Cerebellar nuclear complex (tissue), 1 donor: ENCODE data around the gene NUFIP2.
"Not testable (repeated sequence)": the region's sequence is repeated elsewhere in the genome, so short reads cannot be mapped to it uniquely, and the experiment has no call there.

ENCODE experiments used
- DNase-seq, 2 experiments: peaks; one replicate each; lab custom pipeline; 2025; lab: John Stamatoyannopoulos, UW

Gene NUFIP2

DNA sequence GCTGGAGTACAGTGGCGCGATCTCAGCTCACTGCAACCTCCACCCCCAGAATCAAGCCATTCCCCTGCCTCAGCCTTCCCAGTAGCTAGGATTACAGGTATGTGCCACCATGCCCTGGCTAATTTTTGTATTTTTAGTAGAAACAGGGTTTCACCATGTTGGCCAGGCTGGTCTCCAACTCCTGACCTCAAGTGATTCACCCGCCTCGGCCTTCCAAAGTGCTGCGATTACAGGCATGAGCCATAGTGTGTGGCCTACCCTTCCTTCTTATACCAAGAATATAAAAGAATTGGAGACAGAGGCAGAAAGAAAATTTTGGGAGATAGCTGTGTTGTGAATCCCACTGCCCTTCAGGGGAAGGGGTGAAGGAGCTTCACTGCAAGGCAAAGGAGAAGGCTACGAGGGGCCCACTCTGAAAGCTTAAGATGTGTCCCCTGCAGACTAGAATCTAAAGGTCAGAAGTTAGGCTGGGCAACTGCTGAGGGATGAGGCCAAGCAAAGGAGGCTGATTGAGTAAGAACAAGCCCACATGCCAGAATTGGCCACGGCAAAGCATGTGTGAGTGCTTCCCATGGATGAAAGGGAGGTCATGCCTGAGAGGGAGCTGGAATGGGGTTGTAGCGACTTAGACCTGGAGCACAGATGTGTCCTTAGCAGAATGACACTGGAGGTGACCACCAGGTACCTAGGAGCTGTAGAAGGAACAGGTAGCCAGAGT, 55.7 kb downstream of the NUFIP2 start:
- no peak for DNase-seq

DNA sequence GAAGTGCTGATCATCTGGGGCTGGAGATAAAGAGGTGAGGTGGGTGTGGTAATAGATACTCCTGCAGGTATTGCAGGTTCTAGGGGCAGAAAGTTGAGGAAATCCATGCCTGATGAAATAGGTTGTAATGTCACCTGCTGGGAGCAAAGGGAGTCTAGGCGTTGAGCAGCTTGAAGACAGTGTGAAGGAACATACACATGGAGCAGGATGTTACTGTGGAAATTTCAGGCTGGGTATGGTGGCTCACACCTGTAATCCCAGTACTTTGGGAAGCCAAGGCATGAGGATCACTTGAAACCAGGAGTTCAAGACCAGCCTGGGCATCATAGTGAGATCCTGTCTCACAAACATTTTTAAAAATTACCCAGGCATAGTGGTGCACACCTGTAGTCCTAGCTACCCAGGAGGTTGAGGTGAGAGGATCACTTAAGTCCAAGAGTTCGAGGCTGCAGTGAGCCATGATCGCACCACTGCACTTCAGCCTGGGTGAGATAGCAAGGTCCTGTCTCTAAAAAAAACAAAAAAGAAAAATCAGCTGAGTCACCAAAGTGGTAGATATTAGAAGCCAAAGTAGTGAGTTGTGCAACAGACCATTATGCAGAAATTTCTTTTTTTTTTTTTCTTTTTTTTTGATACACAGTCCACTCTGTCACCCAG, 56.3 kb downstream of the NUFIP2 start:
- DNase-seq = no peak

DNA sequence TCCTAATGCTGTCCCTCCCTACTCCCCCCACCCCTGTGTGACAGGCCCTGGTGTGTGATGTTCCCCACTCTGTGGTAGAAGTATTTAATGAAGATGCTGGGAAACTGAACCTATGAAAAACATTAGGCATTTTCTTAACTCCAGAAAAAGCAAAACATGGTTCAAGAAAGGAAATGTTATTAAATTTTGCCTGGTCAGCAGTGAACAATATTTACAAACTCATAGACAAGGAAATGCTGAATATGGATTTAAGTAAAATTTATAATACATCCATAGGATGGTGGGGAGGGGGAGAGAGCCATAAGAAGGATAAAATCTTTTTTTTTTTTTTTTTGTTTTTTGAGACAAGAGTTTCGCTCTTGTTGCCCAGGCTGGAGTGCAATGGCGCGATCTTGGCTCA, 58.0 kb downstream of the NUFIP2 start:
- no peak for DNase-seq

DNA sequence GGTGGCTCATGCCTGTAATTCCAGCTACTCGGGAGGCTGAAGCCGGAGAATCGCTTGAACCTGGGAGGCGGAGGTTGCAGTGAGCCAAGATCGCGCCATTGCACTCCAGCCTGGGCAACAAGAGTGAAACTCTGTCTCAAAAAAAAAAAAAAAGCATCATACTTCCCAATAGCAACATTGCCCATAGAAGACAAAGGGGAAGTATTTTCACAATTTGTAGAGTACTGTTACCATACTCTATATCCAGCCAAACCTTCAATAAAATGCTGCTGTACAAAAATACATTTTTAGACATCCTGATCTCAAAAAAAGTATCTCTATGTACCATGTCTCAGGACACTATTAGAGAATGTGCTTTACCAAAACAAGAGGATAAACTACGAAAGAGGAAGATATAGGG, 59.0 kb downstream of the NUFIP2 start:
- not testable (repeated sequence) for DNase-seq

- DNase-seq = no peak
These were observed 60.6 kb downstream of the NUFIP2 start for GRCh38 chr17:29233301-29233700.

DNA sequence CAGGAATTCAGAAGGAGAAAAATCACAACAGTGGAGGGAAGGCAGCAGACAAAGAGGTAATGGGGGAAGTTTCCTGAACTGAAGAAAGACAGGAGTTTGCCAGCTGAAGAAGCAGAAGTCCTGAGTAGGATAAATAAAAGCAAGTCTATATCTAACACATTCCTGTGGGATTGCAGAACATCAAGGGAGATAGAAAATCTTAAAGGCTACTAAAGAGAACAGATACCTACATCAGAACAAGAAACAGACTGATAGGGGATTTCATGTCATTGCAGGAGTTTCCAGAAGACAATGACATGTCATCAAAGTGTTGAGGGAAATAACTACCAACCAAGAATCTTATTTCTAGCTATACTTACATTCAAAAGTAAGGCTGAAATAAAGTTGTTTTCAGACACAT, 68.6 kb downstream of the NUFIP2 start:
- no peak for DNase-seq

DNA sequence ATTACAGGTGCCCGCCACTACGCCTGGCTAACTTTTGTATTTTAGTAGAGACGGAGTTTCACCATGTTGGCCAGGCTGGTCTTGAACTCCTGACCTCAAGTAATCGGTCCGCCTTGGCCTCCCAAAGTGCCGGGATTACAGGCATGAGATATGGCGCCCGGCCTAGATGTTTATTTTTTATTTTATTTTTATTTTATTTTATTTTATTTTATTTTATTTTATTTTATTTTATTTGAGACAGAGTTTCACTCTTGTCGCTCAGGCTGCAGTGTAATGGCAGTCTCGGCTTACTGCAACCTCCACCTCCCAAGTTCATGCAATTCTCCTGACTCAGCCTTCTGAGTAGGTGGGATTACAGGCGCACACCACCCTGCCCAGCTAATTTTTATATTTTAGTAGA, 72.6 kb downstream of the NUFIP2 start:
- not testable (repeated sequence) for DNase-seq

DNA sequence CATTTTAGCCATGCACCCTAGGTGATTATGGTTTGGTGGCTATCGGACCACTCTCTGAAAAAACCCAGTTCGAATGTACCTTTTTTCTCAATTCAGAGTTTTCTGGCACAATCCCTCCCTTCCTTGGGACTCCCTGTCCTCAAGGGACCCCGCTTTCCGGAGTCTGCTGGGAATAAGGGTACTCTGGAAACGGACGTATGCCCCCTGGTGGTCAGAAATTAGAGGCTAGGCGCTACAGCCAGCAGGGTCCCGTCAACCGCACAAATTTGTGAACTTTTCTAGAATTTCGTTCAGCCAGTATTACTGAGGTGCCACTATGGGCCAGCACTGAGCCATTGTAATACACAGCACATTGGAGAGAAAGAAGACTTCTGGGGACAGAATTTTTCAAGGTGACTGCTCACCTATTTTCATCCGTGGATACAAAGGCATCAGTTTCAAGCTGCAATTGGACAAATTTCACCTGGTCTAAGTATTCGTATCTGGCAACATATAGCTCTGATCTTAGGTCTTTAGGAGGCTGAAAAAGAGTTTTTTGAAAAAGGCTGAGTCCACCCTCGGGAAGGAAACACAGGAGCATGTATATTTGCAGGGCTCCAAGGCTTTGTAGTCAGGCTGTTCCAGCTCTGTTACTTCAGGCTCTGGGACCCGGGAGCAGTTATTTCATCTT, 74.4 kb downstream of the NUFIP2 start:
- peak; percentile 22 to 55 for DNase-seq

DNA sequence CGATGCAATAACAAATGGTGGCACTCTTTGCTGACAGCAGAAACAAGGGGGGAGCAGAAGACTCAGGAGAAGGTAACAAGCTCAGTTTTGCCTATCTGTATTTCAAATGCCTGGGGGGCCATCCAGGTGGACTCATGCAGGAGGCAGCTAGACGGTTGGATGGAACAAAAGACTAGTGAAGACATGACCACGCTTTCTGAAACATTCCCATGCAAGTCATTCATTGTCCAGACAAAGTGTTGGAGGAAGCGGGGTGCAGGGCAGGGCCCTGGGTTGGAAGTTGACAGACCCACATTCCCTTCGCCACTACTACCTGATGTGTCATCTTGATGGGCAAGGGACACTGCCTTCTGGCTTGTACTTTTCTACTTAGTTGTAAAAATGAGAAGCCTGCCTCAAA, 77.1 kb downstream of the NUFIP2 start:
- DNase-seq = no peak

DNA sequence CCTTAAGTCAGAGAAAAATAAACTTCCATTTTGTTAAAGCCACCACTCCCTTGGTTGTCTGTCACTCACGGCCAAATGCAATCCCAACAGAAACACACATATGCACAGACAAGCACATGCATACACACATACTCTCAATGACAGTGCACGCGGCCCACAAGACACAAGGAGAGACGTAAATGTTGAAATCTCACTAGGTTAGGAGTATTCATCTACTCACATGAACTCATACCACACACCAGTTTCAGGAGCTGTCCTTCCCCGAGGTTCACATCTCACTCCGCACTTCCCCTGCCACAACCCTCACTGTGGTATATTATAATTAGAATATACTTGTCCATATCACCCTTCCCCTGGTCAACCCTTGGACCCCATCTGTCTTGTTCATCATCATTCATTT, 77.8 kb downstream of the NUFIP2 start:
- DNase-seq = no peak

- DNase-seq = no peak
These were observed 78.2 kb downstream of the NUFIP2 start for GRCh38 chr17:29215717-29216116.

GRCh38 chr17:29215174-29215573, 78.8 kb downstream of the NUFIP2 start:
- no peak for DNase-seq

DNA sequence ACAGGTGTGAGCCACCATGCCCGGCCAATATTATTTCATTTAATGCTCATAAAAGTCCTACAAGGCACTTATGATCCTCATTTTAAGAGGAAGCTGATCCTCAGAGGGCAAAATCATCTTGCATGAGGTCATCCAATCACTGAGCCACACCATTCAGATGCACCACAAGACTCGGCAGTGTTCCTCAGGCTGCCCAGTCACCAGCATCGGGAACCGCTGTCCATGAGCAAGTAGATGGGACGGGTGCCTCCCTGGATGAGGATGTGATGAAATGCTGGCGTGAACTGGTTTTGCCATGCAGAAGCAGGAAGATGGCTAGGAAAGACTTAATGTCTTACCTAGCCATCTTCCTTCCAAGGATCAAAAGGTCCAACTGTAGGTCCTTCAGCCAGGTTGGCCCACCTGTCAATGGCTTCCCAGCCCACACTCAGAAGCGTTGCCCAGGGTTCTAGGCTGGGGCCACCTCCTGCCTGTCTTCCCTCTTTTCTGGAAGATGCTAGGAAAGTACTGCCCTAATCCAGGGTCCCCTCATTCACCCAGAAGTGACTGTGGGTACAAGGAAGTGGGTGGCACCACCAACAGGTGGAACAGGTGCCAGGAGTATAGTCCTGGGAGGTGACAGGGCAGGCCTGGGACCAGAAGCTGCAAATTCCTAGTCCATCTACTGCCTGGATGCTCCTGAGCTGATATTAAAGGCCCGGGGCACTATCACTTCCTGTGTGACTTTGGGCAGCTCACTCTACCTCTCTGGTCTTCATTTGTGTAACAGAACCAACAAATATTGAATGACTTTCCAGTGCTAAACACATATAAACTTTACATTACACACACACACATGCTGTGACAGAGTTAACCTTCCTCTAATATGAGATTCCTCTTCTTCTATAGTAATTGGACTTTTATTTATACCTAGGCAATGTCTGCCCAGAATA, 79.5 kb downstream of the NUFIP2 start:
- no peak for DNase-seq

- no peak for DNase-seq
These were observed 81.2 kb downstream of the NUFIP2 start for GRCh38 chr17:29212681-29213121.

DNA sequence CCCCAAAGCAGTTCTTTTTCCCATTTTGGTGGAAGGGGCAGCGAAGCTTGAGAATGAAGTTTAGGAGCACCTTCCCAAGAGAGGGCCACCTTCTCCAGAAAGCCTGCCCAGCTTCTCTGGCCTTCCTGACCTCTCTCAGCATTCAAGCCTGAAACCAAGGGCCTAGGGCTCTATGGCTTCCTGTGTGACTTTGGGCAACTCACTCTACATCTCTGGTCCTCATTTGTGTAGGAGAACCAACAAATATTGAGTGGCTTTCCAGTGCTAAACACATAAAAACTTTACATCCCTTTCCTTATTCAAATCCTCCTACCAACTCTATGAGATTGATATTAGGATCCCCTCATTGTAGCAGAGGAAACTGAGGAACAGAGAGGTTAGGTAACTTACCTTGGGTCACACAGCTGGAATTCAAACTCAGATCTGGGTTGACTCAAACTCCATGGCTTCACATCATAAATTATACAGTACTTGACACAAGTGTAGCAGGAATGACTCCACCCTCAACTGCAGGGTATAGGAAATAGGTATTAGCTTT, 81.8 kb downstream of the NUFIP2 start:
- DNase-seq = no peak

DNA sequence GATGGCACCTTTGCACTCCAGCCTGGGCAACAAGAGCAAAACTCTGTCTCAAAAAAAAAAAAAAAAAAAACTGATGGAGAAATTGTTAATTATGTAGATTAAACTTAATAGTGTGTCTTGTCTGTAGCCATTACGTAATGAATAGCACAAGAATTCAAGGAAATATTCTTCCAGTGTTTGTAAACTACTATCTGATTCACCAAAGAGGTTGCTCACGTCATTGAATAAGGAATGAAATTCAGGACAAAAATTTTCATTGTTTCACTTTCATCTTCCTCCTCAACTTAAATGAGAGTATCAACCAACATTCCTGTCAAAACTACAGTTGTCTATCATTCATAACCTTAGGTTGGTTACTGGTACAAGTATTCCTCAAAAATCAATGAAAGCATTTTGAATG, 83.1 kb downstream of the NUFIP2 start:
- no peak for DNase-seq

DNA sequence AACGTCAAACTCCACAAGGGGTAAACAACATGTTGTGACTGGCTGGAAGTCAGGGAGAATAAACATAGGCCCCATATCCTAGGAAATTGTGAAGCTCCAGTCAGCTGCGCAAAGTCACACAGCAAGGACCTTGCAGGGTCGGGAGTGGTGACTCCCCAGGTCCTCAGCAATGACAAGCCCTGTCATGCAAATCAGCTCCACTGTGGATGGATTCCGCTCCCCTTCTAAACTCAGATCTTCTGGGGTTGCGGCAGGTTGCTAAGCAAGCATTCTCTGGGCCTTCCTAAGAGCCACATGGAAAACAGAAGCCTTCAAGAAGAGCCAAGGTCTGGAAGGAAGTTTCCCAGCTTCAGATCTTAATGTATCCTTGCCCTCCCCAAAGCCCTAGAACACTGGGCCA, 84.9 kb downstream of the NUFIP2 start:
- DNase-seq = no peak

- no peak for DNase-seq
These were observed 86.0 kb downstream of the NUFIP2 start for GRCh38 chr17:29207975-29208374.
